H1 (cell line): ENCODE data around the gene SVIL. TPM values are rescaled to one million over a fixed set of nuclear protein-coding genes. Genes with fewer than 3 reads are reported as not detected.

Source experiments
- CTCF ChIA-PET: fragments of 300-600 bp; sonication (Branson Sonifier 250); formaldehyde crosslinking; loops from one replicate; lab custom pipeline; 2021; ENCODE audit not compliant: partially characterized antibody; lab: Charles Lee
- POLR2A ChIA-PET: fragments of 300-600 bp; sonication (Branson Sonifier 250); formaldehyde crosslinking; loops from one replicate; lab custom pipeline; 2021; ENCODE audit warnings: inconsistent platforms; ENCODE audit not compliant: partially characterized antibody; lab: Charles Lee
- DNase-seq, 2 experiments: peaks; one replicate each; pipeline versions ENCODE4 v3.0.0 to v3.0.0-alpha.2; 2010 to 2022; ENCODE audit warnings: low spot score in 2 of 2, low read depth in 1 of 2, mixed read lengths in 1 of 2
- FAIRE-seq: peaks from 2 replicates; lab custom pipeline; 2011; peaks lifted over from hg19 to GRCh38; lab: Jason Lieb, UNC
- H2AFZ ChIP-seq: 2 replicates; pipeline ENCODE4 v1.8.1; 2012; ENCODE audit warnings: low read length, inconsistent platforms
- H2AK5ac ChIP-seq: 2 replicates; pipeline ENCODE4 v1.6.1; 2013; ENCODE audit warnings: low read depth, low read length
- H2BK120ac ChIP-seq: replicated peaks from 2 replicates; pipeline ENCODE3; 2013; ENCODE audit warnings: low read depth, low read length, inconsistent platforms
- H2BK12ac ChIP-seq: 2 replicates; pipeline ENCODE4 v1.6.1; 2013; ENCODE audit warnings: low read depth, low read length
- H2BK15ac ChIP-seq: 2 replicates; pipeline ENCODE4 v1.6.1; 2013; ENCODE audit warnings: low read length
- H2BK20ac ChIP-seq: 2 replicates; pipeline ENCODE4 v1.6.1; 2013; ENCODE audit warnings: low read length
- H2BK5ac ChIP-seq: 2 replicates; pipeline ENCODE4 v1.6.1; 2013; ENCODE audit warnings: low read depth, low read length
- H3K14ac ChIP-seq: 2 replicates; pipeline ENCODE4 v1.6.1; 2013; ENCODE audit warnings: inconsistent platforms; ENCODE audit not compliant: insufficient read length
- H3K18ac ChIP-seq: 2 replicates; pipeline ENCODE4 v1.6.1; 2013; ENCODE audit warnings: low read length; ENCODE audit errors: extremely low read depth
- H3K23ac ChIP-seq: 2 replicates; pipeline ENCODE4 v1.6.1; 2013; ENCODE audit warnings: inconsistent platforms; ENCODE audit not compliant: insufficient read length
- H3K23me2 ChIP-seq: 2 replicates; pipeline ENCODE4 v1.6.1; 2013; ENCODE audit warnings: low read depth, low read length
- H3K27ac ChIP-seq: 2 replicates; pipeline ENCODE4 v1.6.1; 2011; ENCODE audit warnings: low read depth, low read length, inconsistent platforms
- H3K27me3 ChIP-seq, 4 experiments: replicated peaks in 1 of 4; 1 replicate in 1 of 4; 2 replicates in 3 of 4; pipeline versions ENCODE4 v1.6.1 to v1.8.1; 2011 to 2013; ENCODE audit warnings: low read length in 3 of 4, mild to moderate bottlenecking in 3 of 4, inconsistent platforms in 2 of 4, mixed read lengths in 2 of 4, moderate library complexity in 1 of 4; ENCODE audit not compliant: control insufficient read depth in 3 of 4, insufficient read depth in 3 of 4; ENCODE audit errors: extremely low read depth in 1 of 4
- H3K36me3 ChIP-seq, 4 experiments: 2 replicates each; pipeline versions ENCODE4 v1.6.1 to v1.8.1; 2011 to 2013; ENCODE audit warnings: mild to moderate bottlenecking in 4 of 4, low read length in 3 of 4, moderate library complexity in 2 of 4, control low read depth in 1 of 4, inconsistent platforms in 1 of 4; ENCODE audit not compliant: insufficient read depth in 4 of 4, control insufficient read depth in 2 of 4
- H3K4ac ChIP-seq: replicated peaks from 2 replicates; pipeline ENCODE3; 2013; ENCODE audit warnings: low read length, low read depth, mixed read lengths, inconsistent platforms; ENCODE audit not compliant: insufficient read length
- H3K4me1 ChIP-seq, 4 experiments: replicated peaks in 1 of 4; 1 replicate in 1 of 4; 2 replicates in 3 of 4; pipeline versions ENCODE4 v1.6.1 to v1.8.1; 2011 to 2013; ENCODE audit warnings: low read length in 3 of 4, inconsistent platforms in 2 of 4, mixed read lengths in 1 of 4; ENCODE audit not compliant: insufficient read depth in 4 of 4, control insufficient read depth in 3 of 4
- H3K4me2 ChIP-seq, 2 experiments: 2 replicates each; pipeline versions ENCODE4 v1.6.1 to v1.8.1; 2011 to 2013; ENCODE audit warnings: low read depth in 2 of 2, low read length in 2 of 2, control low read depth in 1 of 2, inconsistent platforms in 1 of 2, mild to moderate bottlenecking in 1 of 2; ENCODE audit not compliant: insufficient read depth in 1 of 2
- H3K4me3 ChIP-seq, 4 experiments: fragments of 200-600, 300-600 bp in 1 of 4; sonication (generic), shearing (Covaris generic), sonication (Bioruptor Twin) in 1 of 4; 2 replicates each; pipeline versions ENCODE4 v1.5.1 to v1.8.1; 2011 to 2016; ENCODE audit warnings: low read length in 4 of 4, low read depth in 3 of 4, control low read depth in 2 of 4, inconsistent platforms in 2 of 4, mild to moderate bottlenecking in 2 of 4, mixed read lengths in 1 of 4, moderate library complexity in 1 of 4; ENCODE audit not compliant: insufficient read depth in 2 of 4; ENCODE audit errors: extremely low read depth in 1 of 4
- H3K56ac ChIP-seq: replicated peaks from 2 replicates; pipeline ENCODE3; 2013; ENCODE audit warnings: low read depth, mild to moderate bottlenecking, mixed read lengths, low read length, inconsistent platforms; ENCODE audit not compliant: insufficient read length
- H3K79me1 ChIP-seq: 2 replicates; pipeline ENCODE4 v1.6.1; 2013; ENCODE audit warnings: low read depth, low read length, control low read depth
- H3K79me2 ChIP-seq, 2 experiments: 2 replicates each; pipeline versions ENCODE4 v1.6.1 to v1.8.1; 2012 to 2013; ENCODE audit warnings: low read length in 2 of 2, mild to moderate bottlenecking in 2 of 2, inconsistent platforms in 1 of 2; ENCODE audit not compliant: insufficient read depth in 2 of 2, control insufficient read depth in 1 of 2
- H3K9ac ChIP-seq, 4 experiments: replicated peaks in 1 of 4; 1 replicate in 1 of 4; 2 replicates in 3 of 4; pipeline versions ENCODE4 v1.6.1 to v1.8.1; 2011 to 2013; ENCODE audit warnings: low read depth in 3 of 4, low read length in 3 of 4, control low read depth in 2 of 4, mild to moderate bottlenecking in 2 of 4, moderate library complexity in 2 of 4, inconsistent platforms in 1 of 4; ENCODE audit errors: extremely low read depth in 1 of 4
- H3K9me3 ChIP-seq, 2 experiments: 2 replicates each; pipeline versions ENCODE4 v1.6.1 to v1.8.1; 2012 to 2013; ENCODE audit warnings: mild to moderate bottlenecking in 2 of 2, moderate library complexity in 2 of 2, control low read depth in 1 of 2, inconsistent platforms in 1 of 2, low read depth in 1 of 2, low read length in 1 of 2, mixed read lengths in 1 of 2; ENCODE audit not compliant: insufficient read depth in 2 of 2
- H4K20me1 ChIP-seq, 2 experiments: replicated peaks in 1 of 2; 2 replicates each; pipeline versions ENCODE3 to v1.8.1; 2011 to 2013; ENCODE audit warnings: inconsistent platforms in 2 of 2, low read length in 2 of 2, mild to moderate bottlenecking in 1 of 2; ENCODE audit not compliant: insufficient read depth in 2 of 2, control insufficient read depth in 1 of 2
- H4K5ac ChIP-seq: 2 replicates; pipeline ENCODE4 v1.6.1; 2013; ENCODE audit warnings: low read length, low read depth, mixed read lengths, inconsistent platforms; ENCODE audit not compliant: insufficient read length
- H4K8ac ChIP-seq: 2 replicates; pipeline ENCODE4 v1.8.0; 2013; ENCODE audit warnings: mild to moderate bottlenecking, moderate library complexity, low read length, inconsistent platforms; ENCODE audit not compliant: insufficient read depth; ENCODE audit errors: extremely low read depth
- H4K91ac ChIP-seq: replicated peaks from 2 replicates; pipeline ENCODE3; 2013; ENCODE audit warnings: low read length, mixed read lengths, inconsistent platforms; ENCODE audit not compliant: insufficient read length
- ATF2 ChIP-seq: IDR thresholded peaks from 2 replicates; pipeline ENCODE4 v1.6.1; 2012; ENCODE audit warnings: low read length, inconsistent platforms
- HDAC2 ChIP-seq, 2 experiments: fragments of 300-600 bp in 1 of 2; sonication (generic) in 1 of 2; IDR thresholded peaks; 2 replicates each; pipeline ENCODE4 v1.6.1; 2011 to 2012; ENCODE audit warnings: low read depth in 2 of 2, low read length in 2 of 2, mild to moderate bottlenecking in 2 of 2, moderate library complexity in 2 of 2, borderline replicate concordance in 1 of 2, inconsistent platforms in 1 of 2
- KDM1A ChIP-seq: fragments of 200-600, 300-600 bp; sonication (generic); IDR thresholded peaks from 2 replicates; pipeline ENCODE4 v1.7.1; 2016; ENCODE audit warnings: mild to moderate bottlenecking, low read length, borderline replicate concordance
- WGBS, 2 experiments: shearing (Covaris generic) in 1 of 2; methylation state at CpG; one replicate each; pipeline versions ENCODE4 v1.1.6 to v1.1.7; 2013 to 2015; ENCODE audit warnings: low lambda C conversion rate in 2 of 2, mixed read lengths in 2 of 2, inconsistent platforms in 1 of 2, low coverage in 1 of 2, missing lambda C conversion rate in 1 of 2; ENCODE audit not compliant: insufficient replicate concordance in 2 of 2, insufficient coverage in 1 of 2, insufficient read length in 1 of 2; ENCODE audit errors: extremely low coverage in 1 of 2, missing lambda C conversion rate in 1 of 2; 5-methylcytosine and 5-hydroxymethylcytosine counted together
- polyA plus RNA-seq, 7 experiments: library from polyadenylated mRNA; depleted of rRNA in 3 of 7; stranded (reverse) in 5 of 7; unstranded in 2 of 7; fragments of >200 nt in 5 of 7; fragments of 200-250 nt in 2 of 7; gene quantifications; 1 replicate in 5 of 7; 2 replicates in 1 of 7; 4 replicates in 1 of 7; pipeline versions ENCODE4 v1.2.1 to v1.2.3, GENCODE V29; 2011 to 2013; ENCODE audit warnings: missing spikeins in 2 of 7, mixed read lengths in 2 of 7
- total RNA-seq: library from RNA; stranded (reverse); fragmentation: NEBNext Ultra II Directional; extraction: Animal tissue kit (Norgen Biotek cat#: 25700); gene quantifications from 2 replicates; pipeline ENCODE4 v1.2.1, GENCODE V29; 2021

The SVIL gene
- total and polyA plus RNA-seq, 2 of the 8 experiments (the other 6 are each of a cell fraction or from before 2014, with no cell fraction given) = 4.7 to 15.4 TPM

- Histone ChIP-seq H3K27me3 (no peaks in the 10 kb centered on the region), H3K23me2 (0 out of 2 replicates have a peak, but pooled peaks cover under 1% of the 10 kb centered on the region), H4K20me1 (no peaks in the 10 kb centered on the region), H3K4ac (no peak overlapping the region), H3K14ac (no peak overlapping the region), H2BK15ac (no peak overlapping the region), H3K4me3 (no peak overlapping the region), H2BK12ac (no peak overlapping the region), H2BK5ac (no peak overlapping the region), H2BK120ac (no peak overlapping the region), H3K4me1 (peaks cover 0 to 8% (median 0%) of the 10 kb centered on the region in 4 experiments; a peak in 2 of 7 replicates), H2AK5ac (no peak overlapping the region), H3K9ac (no peak overlapping the region), H3K23ac (no peak overlapping the region), H3K9me3 (no peaks in the 10 kb centered on the region), H2AFZ (no peak overlapping the region), H3K4me2 (no peak overlapping the region), H3K18ac (no peak overlapping the region), H3K79me2 (peaks cover 0 to 5% of the 10 kb centered on the region in 2 experiments; a peak in 2 of 4 replicates), H4K91ac (no peak overlapping the region), H3K27ac (no peak overlapping the region), H3K36me3 (no peaks in the 10 kb centered on the region), H3K79me1 (0 out of 2 replicates have a peak, but pooled peaks cover 2% of the 10 kb centered on the region), H4K8ac (no peak overlapping the region), H3K56ac (no peak overlapping the region), H4K5ac (no peak overlapping the region), H2BK20ac (no peak overlapping the region)
- peak; percentile 70; the same call in 1 of the 2 replicates for TF ChIP-seq KDM1A
- TF ChIP-seq HDAC2 (IDR thresholded peaks at IDR 0.05; ENCODE audit: borderline replicate concordance in 1 of 2, low read depth in 2 of 2, low read length in 2 of 2) = 0 out of 4 replicates have a peak, but pooled peaks of 1 of the 2 experiments have one; percentile 42
- TF ChIP-seq ATF2 = no peak
- 92% methylated on average over 7 of the region's 7 CpGs; no CpG with 5 or more reads in 1 of the 2 experiments for WGBS, 2 experiments
- ChIA-PET CTCF (interaction anchor here (0.6 to 1.3 kb wide), 5 partner anchors 36 to 113 kb away, joined by 3 to 4 read pairs (median 3); no protein-coding TSS in a partner anchor), POLR2A (no interaction called here)
- FAIRE-seq (no peak), DNase-seq (no peak)
Observed at GRCh38 chr10:29627201-29628132, 7.3 kb downstream of the SVIL start.
